SK-N-SH (cell line): ENCODE data around the gene ANKDD1A. TPM values are rescaled to one million over a fixed set of nuclear protein-coding genes. Genes with fewer than 3 reads are reported as not detected.

Source experiments
- CTCF ChIA-PET: fragments of 300-600, 350-600 bp; formaldehyde crosslinking; extraction: SDS; loops from one replicate; lab custom pipeline; 2021; lab: Yijun Ruan, JAX
- POLR2A ChIA-PET: fragments of 350-600 bp; sonication (Branson Sonifier 250); formaldehyde crosslinking; extraction: SDS; loops from one replicate; lab custom pipeline; 2020; ENCODE audit warnings: antibody characterized with exemption, inconsistent platforms; lab: Yijun Ruan, JAX
- DNase-seq: peaks from one replicate; pipeline ENCODE4 v3.0.0; 2012
- H2AFZ ChIP-seq: fragments of 200-600 bp; sonication (generic); 2 replicates; pipeline ENCODE4 v1.8.1; 2016; ENCODE audit warnings: antibody characterized with exemption, mild to moderate bottlenecking, low read depth
- H3F3A ChIP-seq: fragments of 200-600 bp; sonication (generic); replicated peaks from 2 replicates; pipeline ENCODE3; 2016; ENCODE audit warnings: antibody characterized with exemption, mild to moderate bottlenecking; ENCODE audit not compliant: insufficient read depth
- H3K27ac ChIP-seq, 2 experiments: fragments of 200-500 bp in 1 of 2; fragments of 200-600 bp in 1 of 2; sonication (Bioruptor generic) in 1 of 2; sonication (generic), shearing (Covaris generic) in 1 of 2; 2 replicates each; pipeline versions ENCODE4 v1.5.1 to v1.6.1; 2014 to 2016; ENCODE audit warnings: low read depth in 2 of 2, inconsistent platforms in 1 of 2, low read length in 1 of 2, mild to moderate bottlenecking in 1 of 2, mixed read lengths in 1 of 2
- H3K27me3 ChIP-seq: fragments of 200-600 bp; sonication (generic), shearing (Covaris generic); 2 replicates; pipeline ENCODE4 v1.6.1; 2016; ENCODE audit warnings: mixed run types; ENCODE audit not compliant: insufficient read depth
- H3K36me3 ChIP-seq, 2 experiments: fragments of 200-500 bp in 1 of 2; fragments of 200-600 bp in 1 of 2; sonication (Bioruptor generic) in 1 of 2; sonication (generic) in 1 of 2; replicated peaks in 1 of 2; 2 replicates each; pipeline versions ENCODE3 to v1.5.1; 2014 to 2016; ENCODE audit warnings: low read length in 1 of 2, mild to moderate bottlenecking in 1 of 2; ENCODE audit not compliant: insufficient read depth in 2 of 2, control insufficient read depth in 1 of 2
- H3K4me1 ChIP-seq, 2 experiments: fragments of 200-500 bp in 1 of 2; fragments of 200-600 bp in 1 of 2; sonication (Bioruptor generic) in 1 of 2; sonication (generic), shearing (Covaris generic) in 1 of 2; 2 replicates each; pipeline versions ENCODE4 v1.5.1 to v1.6.1; 2014 to 2016; ENCODE audit warnings: low read depth in 1 of 2, low read length in 1 of 2, mixed run types in 1 of 2; ENCODE audit not compliant: insufficient read depth in 2 of 2, control insufficient read depth in 1 of 2
- H3K4me2 ChIP-seq: fragments of 200-600 bp; sonication (generic), shearing (Covaris generic); 2 replicates; pipeline ENCODE4 v1.6.1; 2017; ENCODE audit warnings: mixed run types
- H3K4me3 ChIP-seq, 2 experiments: fragments of 200-500 bp in 1 of 2; fragments of 200-600 bp in 1 of 2; sonication (Bioruptor generic) in 1 of 2; sonication (generic), shearing (Covaris generic) in 1 of 2; 2 replicates each; pipeline versions ENCODE4 v1.5.1 to v1.8.1; 2014 to 2016; ENCODE audit warnings: low read depth in 2 of 2, inconsistent platforms in 1 of 2, low read length in 1 of 2, mild to moderate bottlenecking in 1 of 2, mixed read lengths in 1 of 2, moderate library complexity in 1 of 2
- H3K79me2 ChIP-seq: fragments of 200-600 bp; sonication (generic); 2 replicates; pipeline ENCODE4 v1.8.1; 2017; ENCODE audit warnings: mild to moderate bottlenecking; ENCODE audit not compliant: insufficient read depth
- H3K9ac ChIP-seq: fragments of 200-600 bp; sonication (generic); 2 replicates; pipeline ENCODE4 v1.6.1; 2017; ENCODE audit warnings: mixed run types
- H3K9me2 ChIP-seq: fragments of 200-600 bp; sonication (generic); 2 replicates; pipeline ENCODE4 v1.6.1; 2017; ENCODE audit warnings: mixed run types
- H3K9me3 ChIP-seq: fragments of 200-600 bp; sonication (generic); 2 replicates; pipeline ENCODE4 v1.6.1; 2017; ENCODE audit warnings: mixed run types, mild to moderate bottlenecking, moderate library complexity
- H4K20me1 ChIP-seq: fragments of 200-600 bp; sonication (generic); 2 replicates; pipeline ENCODE4 v1.6.1; 2017; ENCODE audit warnings: mild to moderate bottlenecking, mixed run types; ENCODE audit not compliant: insufficient read depth
- CHD2 ChIP-seq: fragments of 150-350 bp; IDR thresholded peaks from 2 replicates; pipeline ENCODE4 v1.6.1; 2018; ENCODE audit warnings: low read length; ENCODE audit not compliant: partially characterized antibody
- CTCF ChIP-seq: fragments of 200-600 bp; sonication (generic); IDR thresholded peaks from 2 replicates; pipeline ENCODE4 v1.6.1; 2017; ENCODE audit warnings: antibody characterized with exemption, mild to moderate bottlenecking, moderate library complexity
- EZH2phosphoT487 ChIP-seq: fragments of 200-600 bp; sonication (generic); IDR thresholded peaks from 2 replicates; pipeline ENCODE4 v1.6.1; 2017; ENCODE audit warnings: low read depth, mixed run types, mild to moderate bottlenecking, antibody characterized with exemption, moderate library complexity, borderline replicate concordance
- FOSL2 ChIP-seq: IDR thresholded peaks from 2 replicates; pipeline ENCODE4 v1.4.0; 2012; ENCODE audit warnings: low read depth, mild to moderate bottlenecking, moderate library complexity, borderline replicate concordance
- FOXM1 ChIP-seq: IDR thresholded peaks from 2 replicates; pipeline ENCODE4 v1.4.0; 2012; ENCODE audit warnings: low read depth, mild to moderate bottlenecking
- GABPA ChIP-seq: IDR thresholded peaks from 2 replicates; pipeline ENCODE4 v1.4.0; 2012; ENCODE audit warnings: low read depth, mild to moderate bottlenecking
- GATA2 ChIP-seq: sonication (generic); formaldehyde crosslinking; IDR thresholded peaks from 2 replicates; pipeline ENCODE4 v1.5.0; 2020; ENCODE audit warnings: mild to moderate bottlenecking, missing genetic modification reagents
- JUND ChIP-seq: IDR thresholded peaks from 2 replicates; pipeline ENCODE4 v1.4.0; 2012
- PBX3 ChIP-seq: IDR thresholded peaks from 2 replicates; pipeline ENCODE4; 2012
- POLR2AphosphoS5 ChIP-seq: IDR thresholded peaks from 2 replicates; pipeline ENCODE4 v1.6.1; 2012; ENCODE audit warnings: low read depth, low read length
- RAD21 ChIP-seq: IDR thresholded peaks from 2 replicates; pipeline ENCODE4 v1.6.1; 2012; ENCODE audit warnings: mild to moderate bottlenecking, low read length
- RCOR1 ChIP-seq: fragments of 150-350 bp; IDR thresholded peaks from 2 replicates; pipeline ENCODE4 v1.6.1; 2017; ENCODE audit warnings: antibody characterized with exemption, low read length
- RXRA ChIP-seq: IDR thresholded peaks from 2 replicates; pipeline ENCODE4 v1.4.0; 2012; ENCODE audit warnings: low read depth, mild to moderate bottlenecking, borderline replicate concordance
- SMC3 ChIP-seq: IDR thresholded peaks from 2 replicates; pipeline ENCODE4 v1.6.1; 2012; ENCODE audit warnings: low read depth, low read length, improper control_type of control experiment
- TCF12 ChIP-seq: IDR thresholded peaks from 2 replicates; pipeline ENCODE4 v1.4.0; 2012
- TEAD4 ChIP-seq: IDR thresholded peaks from 2 replicates; pipeline ENCODE4 v1.4.0; 2012; ENCODE audit warnings: mild to moderate bottlenecking, borderline replicate concordance; ENCODE audit not compliant: insufficient read depth
- USF2 ChIP-seq: fragments of 150-350 bp; IDR thresholded peaks from 2 replicates; pipeline ENCODE4 v1.6.1; 2017; ENCODE audit warnings: antibody characterized with exemption, low read length, low read depth, borderline replicate concordance
- YY1 ChIP-seq: IDR thresholded peaks from 2 replicates; pipeline ENCODE4 v1.4.0; 2012; ENCODE audit warnings: low read depth, mild to moderate bottlenecking
- WGBS: methylation state at CpG from one replicate; pipeline ENCODE4 v1.1.6; 2017; ENCODE audit warnings: low lambda C conversion rate; 5-methylcytosine and 5-hydroxymethylcytosine counted together
- polyA plus RNA-seq, 3 experiments: library from polyadenylated mRNA; depleted of rRNA; stranded (reverse); fragments of >200 nt; gene quantifications; 2 replicates each; pipeline ENCODE4 v1.2.3, GENCODE V29; 2012
- TF ChIP-seq, protein P1 (sequence below): fragments of 150-350 bp; IDR thresholded peaks from 2 replicates; pipeline ENCODE4 v1.6.1; 2016; ENCODE audit warnings: mild to moderate bottlenecking, low read depth, low read length
- TF ChIP-seq, protein P2 (sequence below): IDR thresholded peaks from 2 replicates; pipeline ENCODE4 v1.4.0; 2012; ENCODE audit warnings: low read depth, borderline replicate concordance

Gene ANKDD1A
- polyA plus RNA-seq, 1 of the 3 experiments (the other 2 are of a cell fraction): 8.6 TPM

DNA sequence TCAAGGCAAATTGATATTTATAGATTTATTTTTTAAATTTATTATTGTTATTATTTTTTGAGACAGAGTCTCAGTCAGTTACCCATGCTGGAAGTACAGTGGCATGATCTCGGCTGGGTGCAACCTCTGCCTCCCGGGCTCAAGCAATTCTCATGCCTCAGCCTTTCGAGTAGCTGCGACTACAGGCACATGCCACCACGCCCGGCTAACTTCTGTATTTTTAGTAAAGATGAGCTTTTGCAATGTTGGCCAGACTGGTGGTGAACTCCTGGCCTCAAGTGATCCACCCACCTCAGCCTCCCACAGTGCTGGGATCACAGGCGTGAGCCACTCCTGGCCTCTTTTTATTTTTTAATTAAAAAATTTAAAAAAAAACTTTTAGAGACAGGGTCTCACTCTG lies 59.0 kb downstream of the ANKDD1A start:
- no peaks in the 10 kb centered on the region for H3K9me2 ChIP-seq
- H3K4me3 ChIP-seq: no peak overlapping the region
- H4K20me1 ChIP-seq: no peaks in the 10 kb centered on the region
- H3K36me3 ChIP-seq: peaks cover 38 to 65% of the 10 kb centered on the region in 2 experiments
- H3K9ac ChIP-seq: no peak overlapping the region
- H3K9me3 ChIP-seq: no peaks in the 10 kb centered on the region
- no peaks in the 10 kb centered on the region for H3K4me1 ChIP-seq
- no peak for DNase-seq
- no peak overlapping the region for H3K27ac ChIP-seq
- no peaks in the 10 kb centered on the region for H3K27me3 ChIP-seq
- H3K4me2 ChIP-seq: no peak overlapping the region
- H3F3A ChIP-seq: peaks cover 8% of the 10 kb centered on the region
- POLR2A ChIA-PET: no interaction called here
- H3K79me2 ChIP-seq: no peaks in the 10 kb centered on the region
- over 99% methylated on average over 7 of the region's 7 CpGs for WGBS
- H2AFZ ChIP-seq: no peak overlapping the region
- CTCF ChIA-PET: interaction anchor here (1.5 kb wide), 1 partner anchor 12 kb away, joined by 4 read pairs; no protein-coding TSS in a partner anchor
- TF ChIP-seq TEAD4: no peak
- no peak for TF ChIP-seq TCF12
- TF ChIP-seq RAD21: no peak
- no peak for TF ChIP-seq RXRA
- TF ChIP-seq EZH2phosphoT487: no peak
- TF ChIP-seq JUND: no peak
- no peak for TF ChIP-seq RCOR1
- TF ChIP-seq, protein P1, sequence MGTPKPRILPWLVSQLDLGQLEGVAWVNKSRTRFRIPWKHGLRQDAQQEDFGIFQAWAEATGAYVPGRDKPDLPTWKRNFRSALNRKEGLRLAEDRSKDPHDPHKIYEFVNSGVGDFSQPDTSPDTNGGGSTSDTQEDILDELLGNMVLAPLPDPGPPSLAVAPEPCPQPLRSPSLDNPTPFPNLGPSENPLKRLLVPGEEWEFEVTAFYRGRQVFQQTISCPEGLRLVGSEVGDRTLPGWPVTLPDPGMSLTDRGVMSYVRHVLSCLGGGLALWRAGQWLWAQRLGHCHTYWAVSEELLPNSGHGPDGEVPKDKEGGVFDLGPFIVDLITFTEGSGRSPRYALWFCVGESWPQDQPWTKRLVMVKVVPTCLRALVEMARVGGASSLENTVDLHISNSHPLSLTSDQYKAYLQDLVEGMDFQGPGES: no peak
- TF ChIP-seq GATA2 (CRISPR knock-in tag): no peak
- TF ChIP-seq SMC3: no peak

GRCh38 chr15:64975390-64975789 lies 63.7 kb downstream of the ANKDD1A start:
- POLR2A ChIA-PET: no interaction called here
- no peaks in the 10 kb centered on the region for H4K20me1 ChIP-seq
- 75% methylated on average over 5 of the region's 5 CpGs for WGBS
- H3K9me3 ChIP-seq: no peaks in the 10 kb centered on the region
- no peaks in the 10 kb centered on the region for H3K4me1 ChIP-seq
- peaks cover 3% of the 10 kb centered on the region; the same call in 1 of the 2 replicates for H3K79me2 ChIP-seq
- H3K4me2 ChIP-seq: no peak overlapping the region
- no peak overlapping the region for H3K27ac ChIP-seq
- H3K4me3 ChIP-seq: no peak overlapping the region
- H2AFZ ChIP-seq: no peak overlapping the region
- TF ChIP-seq JUND: no peak
- TF ChIP-seq POLR2AphosphoS5: no peak
- no peak for TF ChIP-seq CTCF
- TF ChIP-seq YY1: no peak
- TF ChIP-seq USF2: no peak
- TF ChIP-seq TEAD4: no peak
- TF ChIP-seq GABPA: no peak
- TF ChIP-seq, protein P2, sequence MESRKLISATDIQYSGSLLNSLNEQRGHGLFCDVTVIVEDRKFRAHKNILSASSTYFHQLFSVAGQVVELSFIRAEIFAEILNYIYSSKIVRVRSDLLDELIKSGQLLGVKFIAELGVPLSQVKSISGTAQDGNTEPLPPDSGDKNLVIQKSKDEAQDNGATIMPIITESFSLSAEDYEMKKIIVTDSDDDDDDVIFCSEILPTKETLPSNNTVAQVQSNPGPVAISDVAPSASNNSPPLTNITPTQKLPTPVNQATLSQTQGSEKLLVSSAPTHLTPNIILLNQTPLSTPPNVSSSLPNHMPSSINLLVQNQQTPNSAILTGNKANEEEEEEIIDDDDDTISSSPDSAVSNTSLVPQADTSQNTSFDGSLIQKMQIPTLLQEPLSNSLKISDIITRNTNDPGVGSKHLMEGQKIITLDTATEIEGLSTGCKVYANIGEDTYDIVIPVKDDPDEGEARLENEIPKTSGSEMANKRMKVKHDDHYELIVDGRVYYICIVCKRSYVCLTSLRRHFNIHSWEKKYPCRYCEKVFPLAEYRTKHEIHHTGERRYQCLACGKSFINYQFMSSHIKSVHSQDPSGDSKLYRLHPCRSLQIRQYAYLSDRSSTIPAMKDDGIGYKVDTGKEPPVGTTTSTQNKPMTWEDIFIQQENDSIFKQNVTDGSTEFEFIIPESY: no peak
- TF ChIP-seq FOXM1: no peak
- no peak for TF ChIP-seq SMC3
- no peak for TF ChIP-seq PBX3
- no peak for TF ChIP-seq FOSL2
- TF ChIP-seq CHD2: no peak
- TF ChIP-seq, all 33 proteins: peak for 0
- H3K9ac ChIP-seq: no peak overlapping the region
- no peaks in the 10 kb centered on the region for H3K9me2 ChIP-seq
- DNase-seq: no peak
- CTCF ChIA-PET: no interaction called here
- H3F3A ChIP-seq: peaks cover 6% of the 10 kb centered on the region
- peaks cover 46 to 59% of the 10 kb centered on the region in 2 experiments for H3K36me3 ChIP-seq
- H3K27me3 ChIP-seq: no peaks in the 10 kb centered on the region
